ENCODE results near the gene FOXO1.

FOXO1 gene

DNA sequence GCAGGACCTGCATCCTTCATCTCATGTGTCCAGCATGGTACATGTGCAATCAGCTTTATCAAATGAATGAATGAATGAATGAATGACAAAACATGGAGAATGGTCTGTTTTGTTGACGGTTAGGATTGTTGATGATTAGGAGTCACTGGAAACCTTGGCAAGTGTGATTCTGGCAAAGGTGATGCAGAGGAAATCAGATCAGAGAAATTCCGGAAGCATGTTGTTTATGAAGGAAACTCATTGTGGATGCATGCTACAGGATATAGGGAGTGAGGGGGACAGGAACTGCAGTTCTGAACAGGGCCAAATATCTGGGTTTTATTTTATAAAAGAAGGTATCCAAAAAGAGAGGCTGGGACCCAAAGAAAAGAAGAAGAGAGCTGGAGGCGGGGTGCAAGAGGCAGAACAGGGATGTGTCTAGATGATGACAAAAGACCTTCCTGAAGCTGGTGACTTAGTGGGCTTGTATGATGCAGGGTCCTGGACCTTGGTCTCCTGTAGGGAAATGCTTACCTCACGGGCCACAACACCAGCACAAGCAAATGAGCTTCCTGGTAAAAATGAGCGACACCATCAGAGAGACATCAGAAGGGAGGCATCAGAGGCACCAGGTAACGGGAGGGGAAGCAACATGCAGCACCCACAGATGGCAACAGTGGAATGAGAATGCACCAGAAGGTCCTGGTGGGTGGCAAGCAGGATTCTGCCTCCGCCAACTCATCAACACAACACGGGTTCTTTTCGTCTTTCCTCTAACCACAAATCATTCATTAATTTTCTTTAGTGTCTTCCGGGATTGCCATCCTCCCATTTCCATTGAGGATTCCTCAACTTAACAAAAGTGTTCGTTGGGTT is 159.6 kb downstream of the FOXO1 start:
- no peak for DNase-seq (ENCODE audit: low read depth)

Measured in amniotic epithelial cell (primary cell).